Large intestine (tissue), 3 donors: ENCODE measurements around the gene OR2S2. TPM values are rescaled to one million over a fixed set of nuclear protein-coding genes. Genes with fewer than 3 reads are reported as not detected.

Experiments
- DNase-seq, 2 donors: peaks; one replicate each; pipeline versions ENCODE4 v3.0.0 to v3.0.0-alpha.2; 2013
- H3K27ac ChIP-seq: one replicate; pipeline ENCODE4 v1.5.1; 2013; ENCODE audit warnings: low read length
- H3K27me3 ChIP-seq: 2 replicates; pipeline ENCODE4 v1.6.1; 2013; ENCODE audit warnings: low read length; ENCODE audit not compliant: control insufficient read depth, insufficient read depth
- H3K36me3 ChIP-seq: 2 replicates; pipeline ENCODE4 v1.6.1; 2013; ENCODE audit warnings: low read length; ENCODE audit not compliant: control insufficient read depth, insufficient read depth
- H3K4me1 ChIP-seq: one replicate; pipeline ENCODE4 v1.6.1; 2013; ENCODE audit warnings: low read length; ENCODE audit not compliant: control insufficient read depth, insufficient read depth
- H3K4me3 ChIP-seq: one replicate; pipeline ENCODE4 v1.5.1; 2013; ENCODE audit warnings: low read length
- H3K9me3 ChIP-seq: one replicate; pipeline ENCODE4 v1.6.1; 2013; ENCODE audit warnings: mild to moderate bottlenecking, low read depth, low read length, moderate library complexity; ENCODE audit not compliant: control insufficient read depth
- WGBS: methylation state at CpG from one replicate; pipeline ENCODE4 v1.1.5; 2013; ENCODE audit warnings: low lambda C conversion rate; ENCODE audit not compliant: insufficient coverage; 5-methylcytosine and 5-hydroxymethylcytosine counted together
- polyA plus RNA-seq: library from polyadenylated mRNA; unstranded; fragments of 120-200 nt; gene quantifications from one replicate; pipeline ENCODE4 v1.2.1, GENCODE V29; 2013

The OR2S2 gene
- polyA plus RNA-seq, 1 donor = not detected

DNA sequence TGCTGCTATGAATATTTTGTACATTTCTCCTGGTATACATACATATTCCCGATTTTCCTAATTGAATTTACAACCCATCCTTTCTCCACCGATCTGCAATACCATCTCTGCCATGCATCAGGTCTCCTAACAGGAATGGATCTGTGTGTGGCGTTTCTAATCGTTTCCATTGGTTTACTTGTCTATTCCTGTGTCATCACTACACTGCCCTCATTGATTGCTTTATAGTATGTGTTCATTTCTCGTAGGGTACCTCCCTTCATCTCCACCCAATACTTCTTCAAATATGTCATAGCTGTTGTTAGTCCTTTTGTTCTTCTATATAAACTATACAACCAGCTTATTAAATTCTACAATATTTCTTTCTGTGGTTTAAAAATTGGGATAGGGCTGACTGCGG lies 7.1 kb upstream of the OR2S2 start:
- peaks cover 12% of the 10 kb centered on the region for H3K4me1 ChIP-seq
- no peaks in the 10 kb centered on the region for H3K9me3 ChIP-seq
- H3K4me3 ChIP-seq = no peak overlapping the region
- no peak for DNase-seq
- H3K27me3 ChIP-seq = no peaks in the 10 kb centered on the region
- WGBS = 93% methylated on average over 2 of the region's 6 CpGs
- H3K27ac ChIP-seq = no peak overlapping the region
- H3K36me3 ChIP-seq = no peaks in the 10 kb centered on the region

GRCh38 chr9:35962126-35962906 lies 4.4 kb upstream of the OR2S2 start:
- no peak overlapping the region for H3K27ac ChIP-seq
- peaks cover 24% of the 10 kb centered on the region for H3K4me1 ChIP-seq
- no peaks in the 10 kb centered on the region for H3K36me3 ChIP-seq
- no peak for DNase-seq
- no peak overlapping the region for H3K4me3 ChIP-seq
- no CpG with 5 or more reads among the region's 23 CpGs for WGBS
- no peaks in the 10 kb centered on the region for H3K9me3 ChIP-seq
- H3K27me3 ChIP-seq = no peaks in the 10 kb centered on the region

DNA sequence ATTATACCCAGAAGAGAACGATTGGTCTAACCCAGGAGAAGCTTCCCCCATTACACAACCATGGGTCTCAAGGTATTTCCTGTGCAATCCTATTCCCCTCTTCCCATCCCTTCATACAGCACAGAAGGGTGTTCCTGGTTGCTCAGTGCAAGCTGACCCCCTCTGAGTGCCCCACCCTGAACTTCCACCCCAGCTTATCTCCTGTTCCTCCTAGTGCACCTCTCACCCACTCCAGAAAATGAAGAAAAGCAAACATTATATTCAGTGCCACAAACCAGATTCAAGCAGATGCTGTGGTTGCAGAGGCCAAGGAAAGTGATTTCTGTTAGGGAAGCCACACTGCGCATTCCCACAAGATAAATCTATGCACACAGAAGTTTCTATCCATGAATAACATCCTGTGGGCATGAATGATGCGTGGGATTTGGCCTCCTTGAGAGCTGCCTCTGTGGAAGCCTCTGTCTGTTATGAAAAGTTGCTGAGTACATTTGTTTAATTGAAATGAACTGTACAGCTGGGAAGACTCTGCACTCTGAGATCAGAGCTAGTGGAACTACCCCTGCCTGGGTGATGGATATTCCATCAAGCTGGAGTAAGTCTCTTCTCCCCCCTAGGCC lies 2.2 kb upstream of the OR2S2 start:
- H3K9me3 ChIP-seq = no peaks in the 10 kb centered on the region
- peak overlapping the region; percentile 14 for H3K27ac ChIP-seq
- no peak overlapping the region for H3K4me3 ChIP-seq
- H3K27me3 ChIP-seq = no peaks in the 10 kb centered on the region
- DNase-seq = peak in 1 of 2 donors; percentile 68
- H3K36me3 ChIP-seq = no peaks in the 10 kb centered on the region
- WGBS = no CpG with 5 or more reads among the region's 3 CpGs
- H3K4me1 ChIP-seq = peaks cover 24% of the 10 kb centered on the region

GRCh38 chr9:35956651-35957050 lies 1.3 kb downstream of the OR2S2 start:
- H3K9me3 ChIP-seq = no peaks in the 10 kb centered on the region
- WGBS = no CpG with 5 or more reads among the region's 5 CpGs
- H3K27me3 ChIP-seq = no peaks in the 10 kb centered on the region
- H3K4me3 ChIP-seq = no peak overlapping the region
- H3K4me1 ChIP-seq = peaks cover 24% of the 10 kb centered on the region
- no peak for DNase-seq
- no peak overlapping the region for H3K27ac ChIP-seq
- no peaks in the 10 kb centered on the region for H3K36me3 ChIP-seq

DNA sequence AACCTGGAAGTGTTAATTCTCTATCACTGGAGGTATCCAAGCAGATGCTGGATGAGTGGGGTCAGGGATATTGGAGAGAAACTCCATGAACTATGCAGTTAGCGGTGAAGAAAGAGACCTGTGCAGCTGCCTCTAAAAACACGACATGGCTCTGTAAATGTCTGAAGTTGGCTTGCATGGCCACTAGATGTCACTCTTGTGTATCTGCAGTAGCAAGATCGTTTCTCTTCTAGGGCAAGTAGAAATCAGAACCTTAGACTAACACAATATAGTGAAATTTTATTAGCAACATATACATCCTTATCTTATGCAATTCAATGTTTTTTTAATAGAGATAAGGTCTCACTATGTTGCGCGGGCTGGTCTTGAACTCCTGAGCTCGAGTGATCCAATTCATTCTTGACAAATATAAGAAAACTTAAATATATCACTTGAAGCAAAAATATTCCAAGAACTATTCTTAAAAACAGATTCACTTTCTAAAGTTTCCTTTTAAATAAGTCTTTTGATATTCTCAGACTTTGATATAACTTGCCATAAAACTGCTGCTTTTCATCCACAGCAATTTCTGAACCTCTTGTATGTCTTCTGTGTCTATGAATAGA lies 2.9 kb downstream of the OR2S2 start:
- peaks cover 12% of the 10 kb centered on the region for H3K4me1 ChIP-seq
- peak; percentile 66 to 68 for DNase-seq
- no peaks in the 10 kb centered on the region for H3K9me3 ChIP-seq
- H3K27ac ChIP-seq = no peak overlapping the region
- no peaks in the 10 kb centered on the region for H3K36me3 ChIP-seq
- no CpG with 5 or more reads among the region's 6 CpGs for WGBS
- H3K4me3 ChIP-seq = no peak overlapping the region
- no peaks in the 10 kb centered on the region for H3K27me3 ChIP-seq

GRCh38 chr9:35952526-35953191 lies 5.3 kb downstream of the OR2S2 start:
- Histone ChIP-seq H3K27me3 (no peaks in the 10 kb centered on the region), H3K4me1 (peaks cover 6% of the 10 kb centered on the region), H3K36me3 (no peaks in the 10 kb centered on the region), H3K9me3 (no peaks in the 10 kb centered on the region), H3K27ac (no peak overlapping the region), H3K4me3 (no peak overlapping the region)
- no peak for DNase-seq
- 58% methylated on average over 4 of the region's 6 CpGs for WGBS

DNA sequence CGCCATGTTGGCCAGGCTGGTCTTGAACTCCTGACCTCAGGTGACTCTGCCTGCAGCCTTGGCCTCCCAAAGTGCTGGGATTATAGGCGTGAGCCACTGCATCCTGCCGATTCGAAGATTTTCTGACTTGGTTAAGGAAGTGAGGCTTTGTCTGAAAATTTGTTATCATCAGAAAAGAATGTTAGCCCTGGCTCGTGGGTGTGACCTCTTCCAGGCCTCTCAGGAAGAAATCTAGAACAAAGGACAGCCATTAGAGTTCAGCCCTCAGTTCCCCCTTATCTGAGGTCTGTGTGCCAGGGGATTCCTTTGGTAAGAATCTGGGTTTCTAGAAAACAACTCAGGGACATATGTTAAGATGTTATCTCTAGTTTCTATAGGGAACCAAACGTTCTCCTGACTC lies 6.2 kb downstream of the OR2S2 start:
- Histone ChIP-seq H3K36me3 (no peaks in the 10 kb centered on the region), H3K27ac (no peak overlapping the region), H3K9me3 (no peaks in the 10 kb centered on the region), H3K27me3 (no peaks in the 10 kb centered on the region), H3K4me1 (peaks cover 6% of the 10 kb centered on the region), H3K4me3 (no peak overlapping the region)
- no CpG with 5 or more reads among the region's 6 CpGs for WGBS
- DNase-seq = no peak

- no peaks in the 10 kb centered on the region for H3K36me3 ChIP-seq
- no peak overlapping the region for H3K27ac ChIP-seq
- no CpG with 5 or more reads among the region's 2 CpGs for WGBS
- H3K27me3 ChIP-seq = no peaks in the 10 kb centered on the region
- H3K4me3 ChIP-seq = no peak overlapping the region
- no peaks in the 10 kb centered on the region for H3K9me3 ChIP-seq
- DNase-seq = no peak
- H3K4me1 ChIP-seq = peaks cover 19% of the 10 kb centered on the region
These were observed 9.0 kb downstream of the OR2S2 start for GRCh38 chr9:35948901-35949318.

GRCh38 chr9:35948451-35948850 lies 9.5 kb downstream of the OR2S2 start:
- DNase-seq = no peak
- no peak overlapping the region for H3K27ac ChIP-seq
- 77% methylated on average over 2 of the region's 2 CpGs for WGBS

GRCh38 chr9:35945341-35946018 lies 12.5 kb downstream of the OR2S2 start:
- H3K27ac ChIP-seq = peak overlapping the region; percentile 49
- DNase-seq = peak; percentile 77 to 80
- H3K27me3 ChIP-seq = no peaks in the 10 kb centered on the region
- no peaks in the 10 kb centered on the region for H3K36me3 ChIP-seq
- H3K9me3 ChIP-seq = no peaks in the 10 kb centered on the region
- H3K4me1 ChIP-seq = peaks cover 28% of the 10 kb centered on the region
- peak overlapping the region; percentile 11 for H3K4me3 ChIP-seq
- 47% methylated on average over 4 of the region's 10 CpGs for WGBS

More at GRCh38 chr9:35948451-35948850, 9.5 kb downstream of the OR2S2 start:
- Histone ChIP-seq H3K9me3 (no peaks in the 10 kb centered on the region), H3K4me1 (peaks cover 19% of the 10 kb centered on the region), H3K36me3 (no peaks in the 10 kb centered on the region), H3K27me3 (no peaks in the 10 kb centered on the region), H3K4me3 (no peak overlapping the region)
